GM12892 (cell line): ENCODE data around the gene RMND5A.

Experiments used
- POLR2A ChIP-seq: IDR thresholded peaks from 2 replicates; pipeline ENCODE4 v1.6.1; 2011; ENCODE audit warnings: low read depth, low read length, control low read depth
- POLR2AphosphoS5 ChIP-seq: IDR thresholded peaks from 2 replicates; pipeline ENCODE4 v1.6.1; 2011; ENCODE audit warnings: low read depth, low read length, control low read depth

GRCh38 chr2:86789687-86790133, 69.6 kb downstream of the RMND5A start:
- TF ChIP-seq POLR2AphosphoS5 (no peak), POLR2A (no peak)
